ENCODE results near the gene FLT3LG. TPM values are rescaled to one million over a fixed set of nuclear protein-coding genes. Genes with fewer than 3 reads are reported as not detected.

Gene FLT3LG
- total RNA-seq, 1 donor from 2014 or later = 10.1 TPM

GRCh38 chr19:49435670-49436069, 38.3 kb upstream of the FLT3LG start:
- Histone ChIP-seq H3K27ac (no peak overlapping the region), H3K9me3 (no peaks in the 10 kb centered on the region), H3K36me3 (no peaks in the 10 kb centered on the region), H3K4me1 (peaks cover 3% of the 10 kb centered on the region), H3K27me3 (peaks cover 7% of the 10 kb centered on the region), H3K4me3 (no peak overlapping the region)
- TF ChIP-seq POLR2AphosphoS5 (IDR thresholded peaks at IDR 0.05; ENCODE audit: insufficient read depth in 1 of 2, low read depth in 1 of 2) (no peak), CTCF (IDR thresholded peaks at IDR 0.05) (no peak), POLR2A (IDR thresholded peaks at IDR 0.05) (no peak)
- intact Hi-C loops (cut with DNase I) = loop anchor here (5.0 kb wide), 1 partner anchor 43 kb away; no protein-coding TSS in a partner anchor
- no peak for DNase-seq (ENCODE audit: extremely low spot score in 2 of 2)

DNA sequence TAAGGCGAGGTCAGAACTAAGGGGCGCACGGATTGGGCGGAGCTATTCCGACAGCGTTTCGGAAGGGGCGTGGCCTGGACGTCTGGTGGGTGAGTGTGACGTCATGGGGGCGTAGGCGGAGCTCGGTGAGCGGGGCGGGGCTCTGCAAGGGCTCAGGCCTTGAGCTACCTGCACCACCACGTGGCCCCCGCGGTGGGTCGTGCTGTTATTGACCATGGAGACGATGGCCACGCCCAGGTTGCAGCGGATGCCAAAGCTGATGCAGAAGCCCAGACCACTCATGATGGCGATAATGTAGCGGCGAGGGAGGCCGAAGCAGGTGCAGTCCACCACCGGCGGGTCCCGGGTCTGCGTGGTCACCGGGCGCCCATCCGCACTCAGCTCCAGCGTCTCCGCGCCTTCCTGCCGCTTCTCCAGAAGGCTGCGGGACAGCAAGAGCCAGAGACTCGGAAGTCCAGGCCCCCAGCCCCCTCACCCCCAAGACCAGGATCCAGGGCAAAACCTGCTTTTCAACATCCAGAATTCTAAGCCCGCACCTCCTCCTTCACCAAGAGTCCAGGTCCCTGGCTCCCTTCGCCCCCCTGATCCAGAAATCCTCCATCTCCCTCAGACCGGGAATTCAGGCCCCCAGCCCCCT, 37.5 kb upstream of the FLT3LG start:
- H3K9me3 ChIP-seq = no peaks in the 10 kb centered on the region
- H3K27ac ChIP-seq = no peak overlapping the region
- no peaks in the 10 kb centered on the region for H3K36me3 ChIP-seq
- peaks cover 7% of the 10 kb centered on the region for H3K27me3 ChIP-seq
- no peak overlapping the region for H3K4me3 ChIP-seq
- TF ChIP-seq CTCF (IDR thresholded peaks at IDR 0.05) (no peak), POLR2AphosphoS5 (IDR thresholded peaks at IDR 0.05; ENCODE audit: insufficient read depth in 1 of 2, low read depth in 1 of 2) (no peak), POLR2A (IDR thresholded peaks at IDR 0.05) (no peak)
- peaks cover 10% of the 10 kb centered on the region for H3K4me1 ChIP-seq
- intact Hi-C loops (cut with DNase I) = loop anchor here (5.0 kb wide), 1 partner anchor 44 kb away; no protein-coding TSS in a partner anchor
- no peak for DNase-seq (ENCODE audit: extremely low spot score in 2 of 2)

DNA sequence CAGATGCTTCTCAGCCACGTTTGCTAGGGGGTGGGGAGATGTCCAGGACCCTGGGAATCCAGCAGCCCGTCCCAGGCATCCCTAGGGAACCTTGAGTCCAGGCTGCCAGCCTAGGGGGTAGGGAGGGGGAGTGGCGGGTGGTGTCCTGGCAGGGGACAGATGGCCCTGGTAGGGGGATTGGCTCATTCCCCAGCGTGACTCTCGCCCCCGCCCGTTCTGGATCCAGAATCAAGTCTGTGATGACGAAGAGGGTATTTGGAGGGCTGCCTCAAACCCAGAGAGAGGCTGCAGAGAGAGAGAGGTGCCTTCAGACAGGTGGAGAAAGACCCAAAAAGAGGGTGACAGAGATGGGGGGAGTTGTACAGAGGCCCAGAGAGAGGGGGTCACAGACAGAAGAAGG, 36.8 kb upstream of the FLT3LG start:
- H3K27me3 ChIP-seq = peaks cover 2% of the 10 kb centered on the region
- intact Hi-C loops (cut with DNase I) = loop anchor here (5.0 kb wide), 1 partner anchor 45 kb away; no protein-coding TSS in a partner anchor

GRCh38 chr19:49438261-49438660, 35.8 kb upstream of the FLT3LG start:
- no peak for DNase-seq (ENCODE audit: extremely low spot score in 2 of 2)
- Histone ChIP-seq H3K4me1 (peaks cover 22% of the 10 kb centered on the region), H3K27ac (no peak overlapping the region), H3K4me3 (no peak overlapping the region), H3K27me3 (no peaks in the 10 kb centered on the region), H3K9me3 (no peaks in the 10 kb centered on the region), H3K36me3 (no peaks in the 10 kb centered on the region)
- intact Hi-C loops (cut with DNase I) = loop anchor here (5.0 kb wide), 1 partner anchor 46 kb away; no protein-coding TSS in a partner anchor
- TF ChIP-seq POLR2AphosphoS5 (IDR thresholded peaks at IDR 0.05; ENCODE audit: insufficient read depth in 1 of 2, low read depth in 1 of 2) = no peak

More for the DNA sequence above, 36.8 kb upstream of the FLT3LG start:
- Histone ChIP-seq H3K4me1 (peaks cover 17% of the 10 kb centered on the region), H3K9me3 (no peaks in the 10 kb centered on the region), H3K36me3 (no peaks in the 10 kb centered on the region), H3K27ac (no peak overlapping the region), H3K4me3 (no peak overlapping the region)
- TF ChIP-seq POLR2AphosphoS5 (IDR thresholded peaks at IDR 0.05; ENCODE audit: insufficient read depth in 1 of 2, low read depth in 1 of 2) (no peak), POLR2A (IDR thresholded peaks at IDR 0.05) (no peak), CTCF (IDR thresholded peaks at IDR 0.05) (no peak)
- DNase-seq (ENCODE audit: extremely low spot score in 2 of 2) = no peak

- Histone ChIP-seq H3K27ac (no peak overlapping the region), H3K9me3 (no peaks in the 10 kb centered on the region), H3K4me1 (peaks cover 22% of the 10 kb centered on the region), H3K27me3 (no peaks in the 10 kb centered on the region), H3K4me3 (no peak overlapping the region), H3K36me3 (no peaks in the 10 kb centered on the region)
- intact Hi-C loops (cut with DNase I) = loop anchor here (5.0 to 10.0 kb wide), 3 partner anchors 48 to 215 kb away; partner anchors contain the start of genes DKKL1 and TEAD2
- TF ChIP-seq POLR2AphosphoS5 (IDR thresholded peaks at IDR 0.05; ENCODE audit: insufficient read depth in 1 of 2, low read depth in 1 of 2) (no peak), POLR2A (IDR thresholded peaks at IDR 0.05) (no peak), CTCF (IDR thresholded peaks at IDR 0.05) (no peak)
- DNase-seq (ENCODE audit: extremely low spot score in 2 of 2) = no peak
Measured at GRCh38 chr19:49439836-49440235, 34.2 kb upstream of the FLT3LG start.

All from vagina (tissue), 2 donors.